ENCODE results near the gene SFXN5.

GRCh38 chr2:73083886-73084800 lies 12.6 kb upstream of the SFXN5 start:
- TF ChIP-seq, protein P1, sequence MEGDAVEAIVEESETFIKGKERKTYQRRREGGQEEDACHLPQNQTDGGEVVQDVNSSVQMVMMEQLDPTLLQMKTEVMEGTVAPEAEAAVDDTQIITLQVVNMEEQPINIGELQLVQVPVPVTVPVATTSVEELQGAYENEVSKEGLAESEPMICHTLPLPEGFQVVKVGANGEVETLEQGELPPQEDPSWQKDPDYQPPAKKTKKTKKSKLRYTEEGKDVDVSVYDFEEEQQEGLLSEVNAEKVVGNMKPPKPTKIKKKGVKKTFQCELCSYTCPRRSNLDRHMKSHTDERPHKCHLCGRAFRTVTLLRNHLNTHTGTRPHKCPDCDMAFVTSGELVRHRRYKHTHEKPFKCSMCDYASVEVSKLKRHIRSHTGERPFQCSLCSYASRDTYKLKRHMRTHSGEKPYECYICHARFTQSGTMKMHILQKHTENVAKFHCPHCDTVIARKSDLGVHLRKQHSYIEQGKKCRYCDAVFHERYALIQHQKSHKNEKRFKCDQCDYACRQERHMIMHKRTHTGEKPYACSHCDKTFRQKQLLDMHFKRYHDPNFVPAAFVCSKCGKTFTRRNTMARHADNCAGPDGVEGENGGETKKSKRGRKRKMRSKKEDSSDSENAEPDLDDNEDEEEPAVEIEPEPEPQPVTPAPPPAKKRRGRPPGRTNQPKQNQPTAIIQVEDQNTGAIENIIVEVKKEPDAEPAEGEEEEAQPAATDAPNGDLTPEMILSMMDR (IDR thresholded peaks at IDR 0.05; ENCODE audit: low read length), result no peak
- no peak for TF ChIP-seq EZH2 (IDR thresholded peaks at IDR 0.05; ENCODE audit: borderline replicate concordance, low read length)
